ENCODE results near the gene AGBL4.

Gene AGBL4

GRCh38 chr1:48680411-48681035, 1343.2 kb downstream of the AGBL4 start:
- DNase-seq (ENCODE audit: low read depth), result no peak

GRCh38 chr1:48679859-48680258, 1343.9 kb downstream of the AGBL4 start:
- DNase-seq (ENCODE audit: low read depth), result no peak

DNA sequence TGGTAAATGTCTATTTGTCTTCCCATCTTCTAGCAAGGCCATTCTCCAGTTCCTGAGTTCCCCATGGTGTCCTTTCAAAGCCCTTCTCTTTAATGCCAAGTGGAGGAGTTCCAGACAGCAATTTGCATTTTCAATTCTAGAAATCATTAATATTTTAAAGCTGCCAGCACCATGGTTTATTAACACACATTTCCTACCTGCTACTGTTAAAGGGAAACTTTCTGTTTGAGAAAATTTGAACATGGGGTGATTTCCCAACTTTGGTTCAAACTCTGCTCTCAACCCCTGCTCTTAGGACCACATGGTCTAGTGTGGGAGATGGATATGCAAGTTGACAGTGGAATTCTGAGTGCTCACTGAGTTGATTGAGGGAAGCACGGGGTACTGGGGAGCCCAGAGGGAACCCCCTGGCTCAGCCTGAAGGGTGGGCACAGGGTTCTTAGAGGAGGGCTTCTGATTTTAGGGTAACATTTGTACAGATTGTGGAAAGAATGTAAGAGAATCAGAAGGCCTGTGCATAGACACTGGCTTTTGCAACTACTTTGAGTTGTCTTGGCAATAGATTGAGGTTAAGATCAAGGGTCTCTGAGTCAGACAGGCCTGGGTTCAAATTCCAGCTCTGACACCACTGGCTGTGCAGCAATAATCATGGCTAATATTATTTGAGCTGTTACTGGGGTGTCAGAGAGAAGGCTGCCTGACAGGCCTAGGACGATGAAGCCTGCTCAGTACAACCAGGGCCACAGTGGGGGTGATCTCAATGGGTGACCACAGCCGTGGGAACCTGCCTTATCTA, 1344.8 kb downstream of the AGBL4 start:
- DNase-seq (ENCODE audit: low read depth), result no peak

DNA sequence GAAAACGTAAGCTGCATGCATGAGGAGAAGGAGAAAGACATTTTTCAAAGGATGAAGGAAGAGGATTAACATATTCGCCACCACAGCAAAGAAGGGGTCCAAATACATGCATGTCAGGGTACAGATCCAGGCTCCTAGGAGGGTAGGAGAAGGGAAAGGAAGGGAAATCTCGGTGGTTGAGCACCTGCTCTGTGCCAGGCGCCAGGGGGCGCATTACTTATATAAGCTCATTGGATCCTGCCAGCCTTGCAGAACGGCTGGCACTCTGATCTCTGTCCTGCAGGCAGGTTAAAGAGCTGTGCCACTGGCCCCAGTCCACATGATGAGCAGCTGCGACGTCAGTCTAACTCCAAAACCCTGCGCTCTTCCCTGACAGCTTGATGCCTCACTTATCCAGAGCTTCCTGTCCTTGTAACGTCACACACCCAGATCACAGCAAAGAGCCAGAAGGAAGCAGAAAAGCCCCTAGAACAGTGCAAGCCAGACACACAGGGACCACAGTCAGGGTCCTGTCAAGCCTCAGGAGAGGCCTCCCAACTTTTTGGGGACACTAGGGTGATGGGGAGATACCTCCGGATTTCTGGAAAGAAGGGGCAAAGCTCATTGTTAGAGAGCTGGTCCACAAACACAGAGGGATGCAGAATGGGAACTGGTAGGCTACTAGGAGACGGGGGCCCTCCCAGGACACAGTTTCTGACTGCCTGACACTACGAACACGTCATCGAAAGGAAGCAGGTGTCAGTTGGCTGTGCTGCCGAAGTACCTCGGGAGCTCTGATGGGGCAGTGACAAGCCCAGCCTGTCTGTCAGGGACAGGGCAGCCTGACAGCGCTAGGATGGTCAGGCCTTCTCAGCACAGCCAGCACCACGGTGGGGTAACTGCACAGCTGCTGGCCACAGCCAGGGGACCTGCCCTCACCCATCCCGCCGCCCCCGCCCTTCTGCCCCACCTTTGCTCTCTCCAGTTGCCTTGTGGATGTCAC, 1346.2 kb downstream of the AGBL4 start:
- DNase-seq (ENCODE audit: low read depth), result no peak

GRCh38 chr1:48676822-48677221, 1346.9 kb downstream of the AGBL4 start:
- DNase-seq (ENCODE audit: low read depth), result no peak

DNA sequence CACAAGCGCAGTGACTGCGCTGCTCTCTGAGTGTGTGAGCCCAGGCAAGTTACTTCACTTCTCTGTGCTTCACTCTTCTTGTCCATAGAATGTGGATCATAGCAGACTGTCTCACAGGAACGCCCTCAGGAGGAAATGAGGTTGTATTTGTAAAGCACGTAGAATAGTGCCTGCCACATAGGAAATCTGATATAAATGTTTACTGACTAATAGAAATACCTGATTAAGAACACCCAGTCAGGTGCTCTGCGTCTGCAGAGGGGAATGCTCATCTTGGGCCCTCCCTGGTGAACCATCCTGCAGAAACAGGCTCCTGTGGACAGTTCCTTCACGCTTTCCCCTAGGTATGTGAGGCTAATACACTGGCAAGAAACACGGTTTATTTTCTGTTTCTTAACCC, 1347.4 kb downstream of the AGBL4 start:
- no peak for DNase-seq (ENCODE audit: low read depth)

- no peak for DNase-seq (ENCODE audit: low read depth)
These were observed 1348.5 kb downstream of the AGBL4 start for GRCh38 chr1:48675251-48675650.

DNA sequence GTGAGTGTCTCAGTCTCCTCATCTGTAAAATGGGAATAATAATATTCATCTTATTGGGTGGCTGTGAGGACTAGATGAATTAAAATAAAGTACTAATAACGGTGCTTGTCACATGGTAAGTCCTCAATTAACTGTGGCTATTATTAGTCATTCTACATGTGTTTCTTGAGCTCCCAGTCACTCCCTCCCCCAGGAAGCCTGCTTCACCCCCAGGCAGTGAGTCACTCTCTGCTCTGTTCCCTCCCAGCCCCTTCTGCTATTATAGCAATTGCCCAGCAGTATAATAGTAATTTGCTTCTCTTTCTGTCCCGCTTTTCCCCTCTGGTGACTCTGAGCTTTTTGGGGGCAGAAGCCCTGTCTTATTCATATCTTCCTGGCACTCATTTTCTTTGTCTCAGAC, 1349.1 kb downstream of the AGBL4 start:
- no peak for DNase-seq (ENCODE audit: low read depth)

GRCh38 chr1:48673332-48674105, 1350.2 kb downstream of the AGBL4 start:
- DNase-seq (ENCODE audit: low read depth), result no peak

DNA sequence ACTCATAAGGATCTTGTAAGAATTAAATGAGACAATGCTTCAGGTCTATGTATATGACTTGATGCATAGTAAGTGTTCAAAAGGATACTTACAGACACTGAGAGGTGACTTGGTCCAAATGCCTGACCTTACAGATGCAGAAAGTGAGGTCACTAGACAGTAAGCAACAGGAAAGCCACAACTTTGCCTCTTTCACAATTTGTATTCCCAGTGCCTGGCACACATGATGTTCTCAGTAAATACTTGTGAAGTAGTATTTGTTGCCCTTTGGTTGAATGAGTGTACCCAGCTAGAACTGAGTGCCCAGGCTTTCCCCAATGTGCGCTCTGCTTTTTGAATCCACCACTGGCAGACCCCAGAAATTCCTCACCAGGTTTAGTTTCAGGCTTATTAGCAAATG, 1352.2 kb downstream of the AGBL4 start:
- no peak for DNase-seq (ENCODE audit: low read depth)

DNA sequence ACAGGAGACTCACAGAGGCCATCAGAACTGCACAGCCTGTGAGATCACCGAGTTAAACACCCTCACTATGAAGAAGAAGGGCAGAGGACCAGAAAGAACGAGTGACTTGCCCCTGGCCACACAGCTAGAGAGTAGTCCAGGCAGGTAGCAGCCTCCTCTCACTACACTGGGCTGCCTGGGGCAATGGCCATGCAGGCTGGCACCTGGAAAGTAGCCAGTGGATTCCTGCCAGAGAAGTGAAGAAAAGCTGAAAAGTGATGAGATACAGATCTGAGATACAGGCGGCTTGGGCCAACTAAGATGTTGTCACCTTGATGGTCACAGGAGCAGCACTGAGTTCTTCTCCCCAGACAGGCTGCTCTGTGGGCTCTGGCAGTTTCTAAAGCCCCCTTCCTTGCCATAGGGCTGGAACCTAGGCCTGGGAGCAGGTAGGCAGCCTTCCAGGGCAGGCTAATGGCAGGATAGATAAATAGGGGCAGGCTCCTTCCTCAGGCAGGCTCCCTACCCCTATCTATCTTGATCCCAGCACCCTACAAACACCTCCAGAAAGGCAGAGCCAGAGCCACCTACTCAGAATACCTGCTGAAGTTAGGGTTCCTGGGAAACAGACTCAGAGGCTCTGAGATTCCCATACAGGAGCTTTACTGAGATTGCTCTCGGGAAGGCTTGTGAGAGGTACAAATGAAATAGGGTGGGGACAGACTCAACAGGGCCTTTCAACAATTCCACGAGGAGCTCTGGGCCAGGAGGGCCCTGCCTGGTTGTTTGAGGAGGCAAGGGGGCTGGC, 1353.3 kb downstream of the AGBL4 start:
- DNase-seq (ENCODE audit: low read depth), result no peak

GRCh38 chr1:48668339-48668738, 1355.4 kb downstream of the AGBL4 start:
- no peak for DNase-seq (ENCODE audit: low read depth)

- DNase-seq (ENCODE audit: low read depth), result no peak
These were observed 1356.0 kb downstream of the AGBL4 start for GRCh38 chr1:48667782-48668181.

GRCh38 chr1:48665708-48666407, 1357.9 kb downstream of the AGBL4 start:
- no peak for DNase-seq (ENCODE audit: low read depth)

DNA sequence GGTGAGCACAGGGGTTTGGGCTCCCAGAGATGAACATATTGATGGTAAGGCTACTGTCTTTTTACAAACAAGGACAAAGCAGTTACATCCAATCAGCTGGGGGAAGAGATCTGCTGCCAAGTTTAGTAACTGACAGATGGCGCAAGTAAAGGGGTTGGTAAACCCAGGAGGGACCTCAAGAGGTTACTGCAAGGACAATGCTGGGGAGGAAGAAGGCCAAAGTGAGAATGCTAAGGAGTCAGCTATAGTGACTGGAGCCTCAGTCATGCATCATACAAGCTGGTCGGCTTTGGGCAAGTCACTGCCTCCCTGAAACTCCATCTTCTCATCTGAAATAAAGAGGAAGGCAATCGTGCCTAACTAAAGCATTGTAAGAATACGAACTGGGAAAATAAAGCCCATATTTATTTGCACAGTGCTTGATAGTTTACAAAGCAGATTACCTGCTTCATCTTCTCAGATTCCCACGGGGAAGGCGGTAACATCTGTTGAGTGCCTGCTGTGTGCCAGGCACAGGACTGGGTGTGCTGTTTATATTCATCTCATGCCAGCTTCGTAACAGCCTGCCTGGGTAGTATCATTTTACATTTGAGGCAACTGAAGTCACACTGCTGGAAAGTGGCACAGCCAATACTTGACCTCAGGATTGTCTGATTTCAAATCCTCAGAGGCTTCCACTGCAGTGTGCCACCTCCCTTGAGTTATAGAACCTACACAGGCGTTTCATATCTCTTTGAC, 1361.9 kb downstream of the AGBL4 start:
- DNase-seq (ENCODE audit: low read depth), result no peak

- DNase-seq (ENCODE audit: low read depth), result no peak
These were observed 1364.0 kb downstream of the AGBL4 start for GRCh38 chr1:48659801-48660200.

GRCh38 chr1:48657413-48657812, 1366.3 kb downstream of the AGBL4 start:
- no peak for DNase-seq (ENCODE audit: low read depth)

DNA sequence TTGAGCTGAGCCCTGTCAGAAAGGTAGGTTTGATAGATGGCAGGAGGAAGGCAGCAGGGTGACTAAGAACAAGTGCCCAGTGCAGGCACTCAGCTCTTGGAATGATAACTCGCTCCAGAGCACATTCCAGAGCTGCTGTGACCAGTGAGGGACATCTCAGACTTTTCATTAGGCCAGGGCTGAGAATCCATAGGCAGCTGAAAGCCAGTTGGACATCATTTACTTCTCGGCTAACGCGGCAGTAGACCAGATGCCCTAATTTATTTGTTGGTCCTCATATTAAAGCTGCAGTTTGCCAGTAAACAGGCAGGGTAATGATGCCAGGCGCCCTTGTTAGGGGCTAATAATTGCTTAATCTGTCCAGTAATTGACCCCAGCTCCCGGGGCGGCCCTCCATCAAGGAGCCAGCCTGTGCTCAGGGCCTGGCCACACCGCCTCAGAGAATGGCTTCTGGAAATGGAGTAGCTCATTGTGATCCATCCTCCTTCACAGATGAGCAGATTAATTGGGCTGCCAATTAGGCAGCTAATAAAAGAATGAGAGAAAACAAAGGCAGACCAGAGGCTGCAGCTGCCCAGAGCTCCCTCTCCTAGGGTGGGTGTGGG, 1369.0 kb downstream of the AGBL4 start:
- no peak for DNase-seq (ENCODE audit: low read depth)

DNA sequence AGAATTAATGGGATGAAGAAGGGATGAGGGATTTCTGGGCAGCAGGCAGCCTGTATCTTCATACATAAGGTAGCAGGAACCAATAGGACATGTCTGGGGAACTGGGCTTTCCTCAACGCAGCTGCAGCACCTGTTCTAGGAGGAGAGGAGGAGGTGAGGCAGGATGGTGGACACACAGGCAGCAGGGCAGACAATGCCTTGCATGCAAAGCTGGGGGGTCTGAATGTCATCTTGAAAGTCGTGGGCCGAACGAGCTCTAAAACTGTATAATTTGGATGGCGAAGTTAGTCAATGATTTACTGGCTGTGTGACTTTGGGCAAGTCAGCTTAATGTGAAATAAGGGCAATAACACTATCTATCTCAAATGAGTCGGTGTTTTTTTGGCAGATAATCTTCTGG, 1371.4 kb downstream of the AGBL4 start:
- DNase-seq (ENCODE audit: low read depth), result no peak

Measured in activated gamma-delta T cell treated with anti-CD3 and anti-CD28 coated beads, Interleukin-2, amount 50 U/mL, for 16 hours (primary cell).